HG03565 (cell line): ENCODE results near the gene ADCK1.
"Not testable (repeated sequence)": the region's sequence is repeated elsewhere in the genome, so short reads cannot be mapped to it uniquely, and the experiment has no call there.

Source experiments
- ATAC-seq: cut with Tn5 transposase; IDR thresholded peaks from one replicate; pipeline ENCODE4 v1.9.1; 2021; ENCODE audit warnings: mild to moderate bottlenecking, moderate library complexity; ENCODE audit not compliant: unreplicated experiment

Gene ADCK1

GRCh38 chr14:77808250-77808649, 8.3 kb downstream of the ADCK1 start:
- no peak for ATAC-seq

- no peak for ATAC-seq
Observed at GRCh38 chr14:77809011-77809410, 9.1 kb downstream of the ADCK1 start.

- peak; percentile 72 for ATAC-seq
Observed at GRCh38 chr14:77812028-77812427, 12.1 kb downstream of the ADCK1 start.

- not testable (repeated sequence) for ATAC-seq
Observed at GRCh38 chr14:77812682-77813081, 12.8 kb downstream of the ADCK1 start.

GRCh38 chr14:77822307-77822706, 22.4 kb downstream of the ADCK1 start:
- ATAC-seq, result no peak

GRCh38 chr14:77822741-77823140, 22.8 kb downstream of the ADCK1 start:
- ATAC-seq, result no peak

GRCh38 chr14:77823378-77823777, 23.5 kb downstream of the ADCK1 start:
- ATAC-seq, result no peak

- ATAC-seq, result no peak
Observed at GRCh38 chr14:77825895-77826519, 26.1 kb downstream of the ADCK1 start.

- no peak for ATAC-seq
Observed at GRCh38 chr14:77830692-77831091, 30.8 kb downstream of the ADCK1 start.

GRCh38 chr14:77832297-77832696, 32.4 kb downstream of the ADCK1 start:
- no peak for ATAC-seq

- no peak for ATAC-seq
Observed at GRCh38 chr14:77837926-77838325, 38.0 kb downstream of the ADCK1 start.

- no peak for ATAC-seq
Observed at GRCh38 chr14:77838831-77839511, 39.1 kb downstream of the ADCK1 start.

- ATAC-seq, result no peak
Observed at GRCh38 chr14:77843195-77843594, 43.3 kb downstream of the ADCK1 start.

- no peak for ATAC-seq
Observed at GRCh38 chr14:77843651-77844050, 43.7 kb downstream of the ADCK1 start.

GRCh38 chr14:77844802-77845201, 44.9 kb downstream of the ADCK1 start:
- ATAC-seq, result no peak

- no peak for ATAC-seq
Observed at GRCh38 chr14:77848031-77848430, 48.1 kb downstream of the ADCK1 start.

GRCh38 chr14:77849711-77850110, 49.8 kb downstream of the ADCK1 start:
- no peak for ATAC-seq

GRCh38 chr14:77853919-77854318, 54.0 kb downstream of the ADCK1 start:
- ATAC-seq, result no peak

GRCh38 chr14:77856941-77857340, 57.0 kb downstream of the ADCK1 start:
- ATAC-seq, result no peak

- no peak for ATAC-seq
Observed at GRCh38 chr14:77859934-77860570, 60.1 kb downstream of the ADCK1 start.

GRCh38 chr14:77861201-77861600, 61.3 kb downstream of the ADCK1 start:
- ATAC-seq, result no peak

- ATAC-seq, result peak; percentile 63
Observed at GRCh38 chr14:77862154-77862786, 62.4 kb downstream of the ADCK1 start.
